ENCODE data around the gene TXNDC9. TPM values are rescaled to one million over a fixed set of nuclear protein-coding genes. Genes with fewer than 3 reads are reported as not detected.
"Not testable (repeated sequence)": the region's sequence is repeated elsewhere in the genome, so short reads cannot be mapped to it uniquely, and the experiment has no call there.

TXNDC9 gene
- polyA plus RNA-seq, 2 donors: 14.0 to 26.2 TPM

- Histone ChIP-seq H3K4me3 (ENCODE audit: low read depth in 1 of 2, low read length in 2 of 2) (peak within 1 kb of the TSS; percentile 64 to 80), H3K4me1 (ENCODE audit: control insufficient read depth in 2 of 2, insufficient read depth in 2 of 2, low read length in 1 of 2) (peaks cover 0 to 5% of the 10 kb centered on the region in 2 donors), H3K36me3 (ENCODE audit: control insufficient read depth in 2 of 2, insufficient read depth in 2 of 2, low read length in 1 of 2) (no peaks in the 10 kb centered on the region), H3K27me3 (ENCODE audit: control insufficient read depth in 1 of 2, insufficient read depth in 2 of 2, low read length in 2 of 2) (no peaks in the 10 kb centered on the region), H3K27ac (ENCODE audit: low read depth in 2 of 2, low read length in 1 of 2) (peak within 1 kb of the TSS; percentile 96 to 99), H3K9me3 (ENCODE audit: control insufficient read depth in 2 of 2, insufficient read depth in 1 of 2, low read depth in 1 of 2, low read length in 1 of 2) (no peaks in the 10 kb centered on the region)
- 0% methylated on average over 84 to 87 of the region's 87 CpGs for WGBS, 2 donors
These were observed 1.2 kb upstream of the TXNDC9 start, which contains the start of gene EIF5B for GRCh38 chr2:99337113-99338028. Gene EIF5B, plus strand, starts transcription at chr2:99337389. Its CDS starts 166 bp downstream, at chr2:99337555.

GRCh38 chr2:99336804-99337112, 625 bp upstream of the TXNDC9 start:
- peaks cover 0 to 5% of the 10 kb centered on the region in 2 donors for H3K4me1 ChIP-seq (ENCODE audit: control insufficient read depth in 2 of 2, insufficient read depth in 2 of 2, low read length in 1 of 2)
- H3K27me3 ChIP-seq (ENCODE audit: control insufficient read depth in 1 of 2, insufficient read depth in 2 of 2, low read length in 2 of 2): no peaks in the 10 kb centered on the region
- H3K9me3 ChIP-seq (ENCODE audit: control insufficient read depth in 2 of 2, insufficient read depth in 1 of 2, low read depth in 1 of 2, low read length in 1 of 2): no peaks in the 10 kb centered on the region
- WGBS, 2 donors: 0 to 1% methylated on average over 8 of the region's 8 CpGs
- no peaks in the 10 kb centered on the region for H3K36me3 ChIP-seq (ENCODE audit: control insufficient read depth in 2 of 2, insufficient read depth in 2 of 2, low read length in 1 of 2)
- peak overlapping the region; percentile 64 to 80 for H3K4me3 ChIP-seq (ENCODE audit: low read depth in 1 of 2, low read length in 2 of 2)
- peak overlapping the region; percentile 96 to 98 for H3K27ac ChIP-seq (ENCODE audit: low read depth in 2 of 2, low read length in 1 of 2)

- peaks cover 4 to 8% of the 10 kb centered on the region in 2 donors for H3K36me3 ChIP-seq (ENCODE audit: control insufficient read depth in 2 of 2, insufficient read depth in 2 of 2, low read length in 1 of 2)
These were observed 10.7 kb downstream of the TXNDC9 start for GRCh38 chr2:99325384-99325783.

GRCh38 chr2:99317873-99318200, 18.3 kb downstream of the TXNDC9 start:
- H3K27me3 ChIP-seq (ENCODE audit: control insufficient read depth in 1 of 2, insufficient read depth in 2 of 2, low read length in 2 of 2); H3K4me1 ChIP-seq (ENCODE audit: control insufficient read depth in 2 of 2, insufficient read depth in 2 of 2, low read length in 1 of 2); H3K36me3 ChIP-seq (ENCODE audit: control insufficient read depth in 2 of 2, insufficient read depth in 2 of 2, low read length in 1 of 2); H3K9me3 ChIP-seq (ENCODE audit: control insufficient read depth in 2 of 2, insufficient read depth in 1 of 2, low read depth in 1 of 2, low read length in 1 of 2); H3K4me3 ChIP-seq (ENCODE audit: low read depth in 1 of 2, low read length in 2 of 2); H3K27ac ChIP-seq (ENCODE audit: low read depth in 2 of 2, low read length in 1 of 2): not testable (repeated sequence)
- 97% methylated on average over 7 of the region's 7 CpGs for WGBS, 2 donors

More at GRCh38 chr2:99325384-99325783, 10.7 kb downstream of the TXNDC9 start:
- Histone ChIP-seq H3K4me3 (ENCODE audit: low read depth in 1 of 2, low read length in 2 of 2) (no peak overlapping the region), H3K27me3 (ENCODE audit: control insufficient read depth in 1 of 2, insufficient read depth in 2 of 2, low read length in 2 of 2) (no peaks in the 10 kb centered on the region), H3K9me3 (ENCODE audit: control insufficient read depth in 2 of 2, insufficient read depth in 1 of 2, low read depth in 1 of 2, low read length in 1 of 2) (no peaks in the 10 kb centered on the region), H3K4me1 (ENCODE audit: control insufficient read depth in 2 of 2, insufficient read depth in 2 of 2, low read length in 1 of 2) (no peaks in the 10 kb centered on the region), H3K27ac (ENCODE audit: low read depth in 2 of 2, low read length in 1 of 2) (no peak overlapping the region)
- 94 to 98% methylated on average over 5 of the region's 5 CpGs for WGBS, 2 donors

- no peaks in the 10 kb centered on the region for H3K4me1 ChIP-seq (ENCODE audit: control insufficient read depth in 2 of 2, insufficient read depth in 2 of 2, low read length in 1 of 2)
- H3K4me3 ChIP-seq (ENCODE audit: low read depth in 1 of 2, low read length in 2 of 2): no peak overlapping the region
- 97 to 98% methylated on average over 9 of the region's 9 CpGs for WGBS, 2 donors
- no peaks in the 10 kb centered on the region for H3K27me3 ChIP-seq (ENCODE audit: control insufficient read depth in 1 of 2, insufficient read depth in 2 of 2, low read length in 2 of 2)
- H3K27ac ChIP-seq (ENCODE audit: low read depth in 2 of 2, low read length in 1 of 2): no peak overlapping the region
- H3K9me3 ChIP-seq (ENCODE audit: control insufficient read depth in 2 of 2, insufficient read depth in 1 of 2, low read depth in 1 of 2, low read length in 1 of 2): no peaks in the 10 kb centered on the region
- peaks cover 0 to 3% of the 10 kb centered on the region in 2 donors for H3K36me3 ChIP-seq (ENCODE audit: control insufficient read depth in 2 of 2, insufficient read depth in 2 of 2, low read length in 1 of 2)
These were observed 18.8 kb downstream of the TXNDC9 start for GRCh38 chr2:99317161-99317872.

- H3K27ac ChIP-seq (ENCODE audit: low read depth in 2 of 2, low read length in 1 of 2); H3K27me3 ChIP-seq (ENCODE audit: control insufficient read depth in 1 of 2, insufficient read depth in 2 of 2, low read length in 2 of 2): not testable (repeated sequence)
- WGBS, 2 donors: 83 to 84% methylated on average over 2 of the region's 2 CpGs
These were observed 35.0 kb downstream of the TXNDC9 start, which contains the start of gene LYG1 for GRCh38 chr2:99301097-99301496. Gene LYG1, minus strand, starts transcription at chr2:99301197. Its CDS starts 5,527 bp downstream, at chr2:99295670.

GRCh38 chr2:99299580-99299979, 36.6 kb downstream of the TXNDC9 start:
- Histone ChIP-seq H3K36me3 (ENCODE audit: control insufficient read depth in 2 of 2, insufficient read depth in 2 of 2, low read length in 1 of 2) (no peaks in the 10 kb centered on the region), H3K4me3 (ENCODE audit: low read depth in 1 of 2, low read length in 2 of 2) (no peak overlapping the region), H3K27me3 (ENCODE audit: control insufficient read depth in 1 of 2, insufficient read depth in 2 of 2, low read length in 2 of 2) (no peaks in the 10 kb centered on the region), H3K9me3 (ENCODE audit: control insufficient read depth in 2 of 2, insufficient read depth in 1 of 2, low read depth in 1 of 2, low read length in 1 of 2) (no peaks in the 10 kb centered on the region), H3K4me1 (ENCODE audit: control insufficient read depth in 2 of 2, insufficient read depth in 2 of 2, low read length in 1 of 2) (no peaks in the 10 kb centered on the region), H3K27ac (ENCODE audit: low read depth in 2 of 2, low read length in 1 of 2) (no peak overlapping the region)
- WGBS, 2 donors: 94 to 97% methylated on average over 7 of the region's 7 CpGs

More at GRCh38 chr2:99301097-99301496, 35.0 kb downstream of the TXNDC9 start, which contains the start of gene LYG1:
- not testable (repeated sequence) for H3K4me1 ChIP-seq (ENCODE audit: control insufficient read depth in 2 of 2, insufficient read depth in 2 of 2, low read length in 1 of 2); H3K9me3 ChIP-seq (ENCODE audit: control insufficient read depth in 2 of 2, insufficient read depth in 1 of 2, low read depth in 1 of 2, low read length in 1 of 2); H3K36me3 ChIP-seq (ENCODE audit: control insufficient read depth in 2 of 2, insufficient read depth in 2 of 2, low read length in 1 of 2); H3K4me3 ChIP-seq (ENCODE audit: low read depth in 1 of 2, low read length in 2 of 2)

GRCh38 chr2:99297994-99298393, 38.1 kb downstream of the TXNDC9 start:
- H3K36me3 ChIP-seq (ENCODE audit: control insufficient read depth in 2 of 2, insufficient read depth in 2 of 2, low read length in 1 of 2): no peaks in the 10 kb centered on the region
- H3K27ac ChIP-seq (ENCODE audit: low read depth in 2 of 2, low read length in 1 of 2): no peak overlapping the region
- H3K9me3 ChIP-seq (ENCODE audit: control insufficient read depth in 2 of 2, insufficient read depth in 1 of 2, low read depth in 1 of 2, low read length in 1 of 2): no peaks in the 10 kb centered on the region
- no peaks in the 10 kb centered on the region for H3K27me3 ChIP-seq (ENCODE audit: control insufficient read depth in 1 of 2, insufficient read depth in 2 of 2, low read length in 2 of 2)
- H3K4me1 ChIP-seq (ENCODE audit: control insufficient read depth in 2 of 2, insufficient read depth in 2 of 2, low read length in 1 of 2): no peaks in the 10 kb centered on the region
- 65 to 80% methylated on average over 2 of the region's 2 CpGs for WGBS, 2 donors
- H3K4me3 ChIP-seq (ENCODE audit: low read depth in 1 of 2, low read length in 2 of 2): no peak overlapping the region

GRCh38 chr2:99285526-99285925, 50.6 kb downstream of the TXNDC9 start:
- no peaks in the 10 kb centered on the region for H3K36me3 ChIP-seq (ENCODE audit: control insufficient read depth in 2 of 2, insufficient read depth in 2 of 2, low read length in 1 of 2)
- 85 to 86% methylated on average over 7 of the region's 7 CpGs for WGBS, 2 donors
- no peaks in the 10 kb centered on the region for H3K4me1 ChIP-seq (ENCODE audit: control insufficient read depth in 2 of 2, insufficient read depth in 2 of 2, low read length in 1 of 2)
- H3K27ac ChIP-seq (ENCODE audit: low read depth in 2 of 2, low read length in 1 of 2): no peak overlapping the region
- H3K4me3 ChIP-seq (ENCODE audit: low read depth in 1 of 2, low read length in 2 of 2): no peak overlapping the region
- no peaks in the 10 kb centered on the region for H3K27me3 ChIP-seq (ENCODE audit: control insufficient read depth in 1 of 2, insufficient read depth in 2 of 2, low read length in 2 of 2)
- no peaks in the 10 kb centered on the region for H3K9me3 ChIP-seq (ENCODE audit: control insufficient read depth in 2 of 2, insufficient read depth in 1 of 2, low read depth in 1 of 2, low read length in 1 of 2)

Data from esophagus (tissue), 2 donors.